Adrenal gland (tissue), 5 donors: ENCODE results near the gene CYSTM1.

Experiments used
- CTCF ChIP-seq, 6 experiments: fragments of 450-650 bp in 4 of 6; fragments of 200-600 bp in 2 of 6; sonication (generic) in 1 of 6; IDR thresholded peaks; 1 replicate in 5 of 6; 2 replicates in 1 of 6; pipeline versions ENCODE4 v1.5.1 to v1.8.0; 2016 to 2021; ENCODE audit warnings: antibody characterized with exemption in 6 of 6, mild to moderate bottlenecking in 2 of 6, moderate library complexity in 1 of 6
- POLR2A ChIP-seq, 2 donors: fragments of 450-650 bp; IDR thresholded peaks; one replicate each; pipeline ENCODE4 v1.6.1; 2017; ENCODE audit warnings: antibody characterized with exemption in 2 of 2, mild to moderate bottlenecking in 2 of 2, moderate library complexity in 1 of 2
- donor health status: DM: no; HTN: no; CAD: no.

GRCh38 chr5:140235791-140236551, 61.0 kb downstream of the CYSTM1 start:
- TF ChIP-seq CTCF (IDR thresholded peaks at IDR 0.05) (no peak), POLR2A (IDR thresholded peaks at IDR 0.05) (no peak)
